Mucosa of gallbladder (tissue), 1 donor: ENCODE measurements around the gene UNC5A. TPM values are rescaled to one million over a fixed set of nuclear protein-coding genes. Genes with fewer than 3 reads are reported as not detected.

Experiments used
- DNase-seq: peaks from one replicate; pipeline ENCODE4 v3.0.0-alpha.2; 2020; ENCODE audit warnings: low spot score
- total RNA-seq: library from RNA; stranded (reverse); gene quantifications from one replicate; pipeline ENCODE4 v1.2.1, GENCODE V29; 2021
- donor health status: DM: no; HTN: no; CAD: no.

UNC5A gene
- total RNA-seq, 1 donor from 2014 or later: 0.14 TPM

DNA sequence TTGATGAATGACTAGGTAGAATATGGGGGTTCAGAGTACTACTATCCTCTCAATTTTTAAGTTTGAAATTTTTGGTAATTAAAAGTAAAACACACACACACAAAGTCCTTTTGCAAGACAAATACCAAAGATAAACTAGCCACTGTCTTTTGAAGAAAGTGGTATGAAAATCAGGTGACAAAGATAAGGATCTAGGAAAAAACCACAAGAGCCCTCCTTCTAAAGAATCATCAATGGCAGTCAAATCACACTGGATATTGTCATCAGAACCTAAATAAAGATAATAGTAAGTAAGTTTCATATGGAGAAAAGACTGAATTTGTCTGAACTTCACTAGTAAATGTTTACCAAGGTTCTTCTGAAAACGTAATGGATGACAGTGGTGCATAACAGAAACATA lies 119.3 kb downstream of the UNC5A start:
- no peak for DNase-seq

Other genes starting within 250 kb of the UNC5A start
- 1.1 TPM for gene GPRIN1, start 200.4 kb upstream of the UNC5A start, total RNA-seq
- 0.14 TPM for gene SNCB, start 180.0 kb upstream of the UNC5A start, total RNA-seq
- gene EIF4E1B, start 179.9 kb upstream of the UNC5A start, total RNA-seq: not detected
- gene TSPAN17, start 163.1 kb upstream of the UNC5A start, total RNA-seq: 47.6 TPM
- 4.0 TPM for gene HK3, start 88.8 kb downstream of the UNC5A start, total RNA-seq
- 34.4 TPM for gene UIMC1, start 196.2 kb downstream of the UNC5A start, total RNA-seq
- 18.3 TPM for gene ZNF346, start 212.1 kb downstream of the UNC5A start, total RNA-seq